Fibroblast of lung (primary cell): ENCODE results near the gene FREM2. TPM values are rescaled to one million over a fixed set of nuclear protein-coding genes. Genes with fewer than 3 reads are reported as not detected.

Source experiments
- DNase-seq, 2 donors: peaks; one replicate each; pipeline versions ENCODE4 v3.0.0 to v3.0.0-alpha.2; 2010; ENCODE audit warnings: low read depth in 2 of 2
- H2AFZ ChIP-seq: 2 replicates; pipeline ENCODE4 v1.5.1; 2012; ENCODE audit warnings: low read length, control low read depth, inconsistent platforms
- H3K27ac ChIP-seq: 2 replicates; pipeline ENCODE4 v1.5.1; 2011; ENCODE audit warnings: low read length, control low read depth; ENCODE audit not compliant: insufficient read depth
- H3K27me3 ChIP-seq: 2 replicates; pipeline ENCODE4 v1.5.1; 2011; ENCODE audit warnings: mild to moderate bottlenecking, low read length; ENCODE audit not compliant: control insufficient read depth, insufficient read depth
- H3K36me3 ChIP-seq: 2 replicates; pipeline ENCODE4 v1.5.1; 2011; ENCODE audit warnings: low read length; ENCODE audit not compliant: control insufficient read depth, insufficient read depth
- H3K4me1 ChIP-seq: 2 replicates; pipeline ENCODE4 v1.5.1; 2011; ENCODE audit warnings: low read length; ENCODE audit not compliant: control insufficient read depth, insufficient read depth; ENCODE audit errors: extremely low read depth
- H3K4me2 ChIP-seq: 2 replicates; pipeline ENCODE4 v1.5.1; 2011; ENCODE audit warnings: low read length, control low read depth; ENCODE audit not compliant: insufficient read depth; ENCODE audit errors: extremely low read depth
- H3K4me3 ChIP-seq, 4 experiments: fragments of 200-600 bp in 1 of 4; sonication (generic) in 1 of 4; replicated peaks in 1 of 4; 2 replicates each; pipeline ENCODE4 v1.5.1; 2011 to 2016; ENCODE audit warnings: low read length in 4 of 4, low read depth in 3 of 4, mild to moderate bottlenecking in 3 of 4, control low read depth in 2 of 4, inconsistent platforms in 1 of 4, mixed read lengths in 1 of 4; ENCODE audit not compliant: insufficient read depth in 1 of 4; ENCODE audit errors: control extremely low read depth in 1 of 4
- H3K79me2 ChIP-seq: 2 replicates; pipeline ENCODE4 v1.5.1; 2012; ENCODE audit warnings: mild to moderate bottlenecking, low read length, inconsistent platforms; ENCODE audit not compliant: control insufficient read depth, insufficient read depth
- H3K9ac ChIP-seq: 2 replicates; pipeline ENCODE4 v1.5.1; 2011; ENCODE audit warnings: mild to moderate bottlenecking, low read length, control low read depth; ENCODE audit not compliant: insufficient read depth
- H3K9me3 ChIP-seq: 2 replicates; pipeline ENCODE4 v1.5.1; 2012; ENCODE audit warnings: low read depth, low read length; ENCODE audit not compliant: control insufficient read depth, insufficient read depth
- H4K20me1 ChIP-seq: 2 replicates; pipeline ENCODE4 v1.5.1; 2011; ENCODE audit warnings: low read length; ENCODE audit not compliant: control insufficient read depth, insufficient read depth; ENCODE audit errors: extremely low read depth
- EZH2 ChIP-seq: IDR thresholded peaks from 2 replicates; pipeline ENCODE4 v1.5.1; 2012; ENCODE audit warnings: low read length, control low read depth, mild to moderate bottlenecking; ENCODE audit errors: missing control alignments
- polyA plus RNA-seq, 2 donors: library from polyadenylated mRNA; depleted of rRNA in 1 of 2; stranded (reverse) in 1 of 2; unstranded in 1 of 2; fragments of >200 nt; gene quantifications; 2 replicates each; pipeline ENCODE4 v1.2.1, GENCODE V29; 2011 to 2012; ENCODE audit warnings: missing spikeins in 1 of 2
- total RNA-seq: library from RNA; depleted of rRNA; stranded (reverse); fragments of >200 nt; gene quantifications from 2 replicates; pipeline ENCODE4 v1.2.1, GENCODE V29; 2014
- TF ChIP-seq, protein P1 (sequence below), 2 donors: IDR thresholded peaks in 1 of 2; conservative IDR thresholded peaks in 1 of 2; 1 replicate in 1 of 2; 2 replicates in 1 of 2; pipeline ENCODE4 v1.5.1; 2011 to 2012; ENCODE audit warnings: low read length in 2 of 2, control low read depth in 1 of 2, inconsistent platforms in 1 of 2, low read depth in 1 of 2, mild to moderate bottlenecking in 1 of 2

FREM2 gene
- total and polyA plus RNA-seq, 2 donors (not counting 1 experiment from before 2014, with no cell fraction given), result under 0.01 TPM

DNA sequence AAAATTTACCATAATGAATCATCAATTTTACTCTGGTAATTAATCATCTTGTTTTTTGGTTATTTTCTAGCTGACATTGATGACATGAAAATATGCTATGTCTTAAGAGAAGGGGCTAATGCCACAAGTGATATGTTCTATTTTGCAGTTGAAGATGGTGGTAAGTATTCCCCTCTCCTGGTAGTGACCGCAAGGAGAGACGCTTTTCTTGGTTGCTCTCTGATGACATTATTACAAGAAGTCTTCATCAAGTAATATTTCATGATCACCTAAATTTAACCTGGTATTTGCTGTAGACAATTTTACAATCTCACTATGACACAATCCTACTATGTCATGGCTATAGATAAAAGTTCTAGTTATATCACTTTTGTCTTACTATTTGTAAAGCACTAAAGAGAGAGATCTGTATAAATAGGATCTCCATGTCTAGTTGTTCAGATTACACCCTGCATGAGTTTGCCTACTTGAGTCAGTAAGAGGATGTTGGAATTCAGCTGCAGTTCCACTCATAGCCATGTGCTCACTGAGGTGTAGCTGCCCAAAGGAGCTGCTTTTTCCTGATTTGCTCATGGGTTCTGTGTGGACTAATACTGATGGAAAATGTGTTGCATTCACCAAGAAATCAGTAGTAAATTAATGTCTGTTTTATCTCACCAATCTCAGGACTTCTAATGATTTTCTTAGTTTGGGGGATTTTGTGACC is 10.9 kb downstream of the FREM2 start:
- Histone ChIP-seq H3K9ac (no peak overlapping the region), H3K4me1 (no peaks in the 10 kb centered on the region), H3K79me2 (no peaks in the 10 kb centered on the region), H2AFZ (no peak overlapping the region), H3K9me3 (no peaks in the 10 kb centered on the region), H3K4me3 (no peak overlapping the region), H3K27me3 (no peaks in the 10 kb centered on the region), H3K36me3 (no peaks in the 10 kb centered on the region), H3K4me2 (no peak overlapping the region), H3K27ac (no peak overlapping the region), H4K20me1 (no peaks in the 10 kb centered on the region)
- no peak for TF ChIP-seq EZH2
- TF ChIP-seq, protein P1, sequence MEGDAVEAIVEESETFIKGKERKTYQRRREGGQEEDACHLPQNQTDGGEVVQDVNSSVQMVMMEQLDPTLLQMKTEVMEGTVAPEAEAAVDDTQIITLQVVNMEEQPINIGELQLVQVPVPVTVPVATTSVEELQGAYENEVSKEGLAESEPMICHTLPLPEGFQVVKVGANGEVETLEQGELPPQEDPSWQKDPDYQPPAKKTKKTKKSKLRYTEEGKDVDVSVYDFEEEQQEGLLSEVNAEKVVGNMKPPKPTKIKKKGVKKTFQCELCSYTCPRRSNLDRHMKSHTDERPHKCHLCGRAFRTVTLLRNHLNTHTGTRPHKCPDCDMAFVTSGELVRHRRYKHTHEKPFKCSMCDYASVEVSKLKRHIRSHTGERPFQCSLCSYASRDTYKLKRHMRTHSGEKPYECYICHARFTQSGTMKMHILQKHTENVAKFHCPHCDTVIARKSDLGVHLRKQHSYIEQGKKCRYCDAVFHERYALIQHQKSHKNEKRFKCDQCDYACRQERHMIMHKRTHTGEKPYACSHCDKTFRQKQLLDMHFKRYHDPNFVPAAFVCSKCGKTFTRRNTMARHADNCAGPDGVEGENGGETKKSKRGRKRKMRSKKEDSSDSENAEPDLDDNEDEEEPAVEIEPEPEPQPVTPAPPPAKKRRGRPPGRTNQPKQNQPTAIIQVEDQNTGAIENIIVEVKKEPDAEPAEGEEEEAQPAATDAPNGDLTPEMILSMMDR (conservative IDR thresholded peaks at IDR 0.05 in 1 of 2, IDR thresholded peaks at IDR 0.05 in 1 of 2; ENCODE audit: low read depth in 1 of 2, low read length in 2 of 2), result no peak
- no peak for DNase-seq

DNA sequence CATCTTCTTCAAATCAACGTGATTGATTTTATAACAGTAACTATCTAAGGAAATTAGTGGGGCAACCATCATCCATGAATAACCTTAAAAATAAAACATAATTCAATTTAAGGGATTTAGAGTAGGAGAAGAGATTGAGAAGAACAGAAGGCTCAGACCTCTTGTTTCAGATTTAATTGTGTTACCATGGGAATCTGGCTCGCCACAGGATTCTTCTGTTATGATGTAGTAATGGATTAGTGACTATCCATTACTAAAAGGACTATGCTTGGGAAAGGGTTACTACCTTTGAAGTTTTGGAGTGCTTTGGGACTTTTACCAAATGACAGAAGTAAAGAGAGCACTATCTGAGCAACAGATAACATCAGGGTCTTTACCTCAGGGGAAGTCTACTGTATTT is 13.2 kb downstream of the FREM2 start:
- H3K27me3 ChIP-seq, result no peaks in the 10 kb centered on the region
- H3K9ac ChIP-seq, result no peak overlapping the region
- H3K27ac ChIP-seq, result no peak overlapping the region
- H4K20me1 ChIP-seq, result no peaks in the 10 kb centered on the region
- no peaks in the 10 kb centered on the region for H3K9me3 ChIP-seq
- TF ChIP-seq, protein P1 (conservative IDR thresholded peaks at IDR 0.05 in 1 of 2, IDR thresholded peaks at IDR 0.05 in 1 of 2; ENCODE audit: low read depth in 1 of 2, low read length in 2 of 2), result no peak
- no peak for TF ChIP-seq EZH2
- DNase-seq, result no peak
- no peak overlapping the region for H2AFZ ChIP-seq
- no peaks in the 10 kb centered on the region for H3K36me3 ChIP-seq
- H3K4me3 ChIP-seq, result no peak overlapping the region
- no peak overlapping the region for H3K4me2 ChIP-seq
- no peaks in the 10 kb centered on the region for H3K79me2 ChIP-seq
- H3K4me1 ChIP-seq, result no peaks in the 10 kb centered on the region

DNA sequence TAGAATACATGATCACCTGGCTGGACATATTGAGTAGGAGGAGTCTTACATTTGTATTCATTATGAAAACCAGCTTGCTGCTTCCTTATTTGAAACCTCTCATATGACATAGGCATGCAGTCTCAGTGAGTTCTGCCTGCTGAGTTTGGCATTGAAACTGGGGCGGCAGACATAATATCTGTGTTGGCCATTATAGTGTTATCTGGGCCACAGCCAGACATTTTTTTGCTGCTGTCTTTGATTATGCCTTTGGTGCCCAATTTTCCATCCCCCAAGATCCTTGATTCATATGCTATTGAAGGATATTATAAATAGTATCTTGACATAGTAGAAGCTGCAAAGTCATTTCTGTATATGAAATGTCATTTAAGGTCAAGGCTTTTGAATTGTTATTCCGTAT is 15.8 kb downstream of the FREM2 start:
- no peaks in the 10 kb centered on the region for H3K79me2 ChIP-seq
- TF ChIP-seq, protein P1 (conservative IDR thresholded peaks at IDR 0.05 in 1 of 2, IDR thresholded peaks at IDR 0.05 in 1 of 2; ENCODE audit: low read depth in 1 of 2, low read length in 2 of 2), result no peak
- no peak for TF ChIP-seq EZH2
- no peak overlapping the region for H3K27ac ChIP-seq
- no peak overlapping the region for H3K4me2 ChIP-seq
- H2AFZ ChIP-seq, result no peak overlapping the region
- no peak for DNase-seq
- no peaks in the 10 kb centered on the region for H4K20me1 ChIP-seq
- H3K27me3 ChIP-seq, result no peaks in the 10 kb centered on the region
- H3K9ac ChIP-seq, result no peak overlapping the region
- no peaks in the 10 kb centered on the region for H3K9me3 ChIP-seq
- no peaks in the 10 kb centered on the region for H3K4me1 ChIP-seq
- H3K4me3 ChIP-seq, result no peak overlapping the region
- H3K36me3 ChIP-seq, result no peaks in the 10 kb centered on the region
